H1 (cell line): Measurements from ENCODE around the gene CRKL. TPM values are rescaled to one million over a fixed set of nuclear protein-coding genes. Genes with fewer than 3 reads are reported as not detected.

Source experiments
- CTCF ChIA-PET: fragments of 300-600 bp; sonication (Branson Sonifier 250); formaldehyde crosslinking; loops from one replicate; lab custom pipeline; 2021; ENCODE audit not compliant: partially characterized antibody; lab: Charles Lee
- POLR2A ChIA-PET: fragments of 300-600 bp; sonication (Branson Sonifier 250); formaldehyde crosslinking; loops from one replicate; lab custom pipeline; 2021; ENCODE audit warnings: inconsistent platforms; ENCODE audit not compliant: partially characterized antibody; lab: Charles Lee
- DNase-seq, 2 experiments: peaks; one replicate each; pipeline versions ENCODE4 v3.0.0 to v3.0.0-alpha.2; 2010 to 2022; ENCODE audit warnings: low spot score in 2 of 2, low read depth in 1 of 2, mixed read lengths in 1 of 2
- FAIRE-seq: peaks from 2 replicates; lab custom pipeline; 2011; peaks lifted over from hg19 to GRCh38; lab: Jason Lieb, UNC
- H2AFZ ChIP-seq: 2 replicates; pipeline ENCODE4 v1.8.1; 2012; ENCODE audit warnings: low read length, inconsistent platforms
- H2AK5ac ChIP-seq: 2 replicates; pipeline ENCODE4 v1.6.1; 2013; ENCODE audit warnings: low read depth, low read length
- H2BK120ac ChIP-seq: replicated peaks from 2 replicates; pipeline ENCODE3; 2013; ENCODE audit warnings: low read depth, low read length, inconsistent platforms
- H2BK12ac ChIP-seq: 2 replicates; pipeline ENCODE4 v1.6.1; 2013; ENCODE audit warnings: low read depth, low read length
- H2BK15ac ChIP-seq: 2 replicates; pipeline ENCODE4 v1.6.1; 2013; ENCODE audit warnings: low read length
- H2BK20ac ChIP-seq: 2 replicates; pipeline ENCODE4 v1.6.1; 2013; ENCODE audit warnings: low read length
- H2BK5ac ChIP-seq: 2 replicates; pipeline ENCODE4 v1.6.1; 2013; ENCODE audit warnings: low read depth, low read length
- H3K14ac ChIP-seq: 2 replicates; pipeline ENCODE4 v1.6.1; 2013; ENCODE audit warnings: inconsistent platforms; ENCODE audit not compliant: insufficient read length
- H3K18ac ChIP-seq: 2 replicates; pipeline ENCODE4 v1.6.1; 2013; ENCODE audit warnings: low read length; ENCODE audit errors: extremely low read depth
- H3K23ac ChIP-seq: 2 replicates; pipeline ENCODE4 v1.6.1; 2013; ENCODE audit warnings: inconsistent platforms; ENCODE audit not compliant: insufficient read length
- H3K23me2 ChIP-seq: 2 replicates; pipeline ENCODE4 v1.6.1; 2013; ENCODE audit warnings: low read depth, low read length
- H3K27ac ChIP-seq: 2 replicates; pipeline ENCODE4 v1.6.1; 2011; ENCODE audit warnings: low read depth, low read length, inconsistent platforms
- H3K27me3 ChIP-seq, 4 experiments: replicated peaks in 1 of 4; 1 replicate in 1 of 4; 2 replicates in 3 of 4; pipeline versions ENCODE4 v1.6.1 to v1.8.1; 2011 to 2013; ENCODE audit warnings: low read length in 3 of 4, mild to moderate bottlenecking in 3 of 4, inconsistent platforms in 2 of 4, mixed read lengths in 2 of 4, moderate library complexity in 1 of 4; ENCODE audit not compliant: control insufficient read depth in 3 of 4, insufficient read depth in 3 of 4; ENCODE audit errors: extremely low read depth in 1 of 4
- H3K36me3 ChIP-seq, 4 experiments: 2 replicates each; pipeline versions ENCODE4 v1.6.1 to v1.8.1; 2011 to 2013; ENCODE audit warnings: mild to moderate bottlenecking in 4 of 4, low read length in 3 of 4, moderate library complexity in 2 of 4, control low read depth in 1 of 4, inconsistent platforms in 1 of 4; ENCODE audit not compliant: insufficient read depth in 4 of 4, control insufficient read depth in 2 of 4
- H3K4ac ChIP-seq: replicated peaks from 2 replicates; pipeline ENCODE3; 2013; ENCODE audit warnings: low read length, low read depth, mixed read lengths, inconsistent platforms; ENCODE audit not compliant: insufficient read length
- H3K4me1 ChIP-seq, 4 experiments: replicated peaks in 1 of 4; 1 replicate in 1 of 4; 2 replicates in 3 of 4; pipeline versions ENCODE4 v1.6.1 to v1.8.1; 2011 to 2013; ENCODE audit warnings: low read length in 3 of 4, inconsistent platforms in 2 of 4, mixed read lengths in 1 of 4; ENCODE audit not compliant: insufficient read depth in 4 of 4, control insufficient read depth in 3 of 4
- H3K4me2 ChIP-seq, 2 experiments: 2 replicates each; pipeline versions ENCODE4 v1.6.1 to v1.8.1; 2011 to 2013; ENCODE audit warnings: low read depth in 2 of 2, low read length in 2 of 2, control low read depth in 1 of 2, inconsistent platforms in 1 of 2, mild to moderate bottlenecking in 1 of 2; ENCODE audit not compliant: insufficient read depth in 1 of 2
- H3K4me3 ChIP-seq, 4 experiments: fragments of 200-600, 300-600 bp in 1 of 4; sonication (generic), shearing (Covaris generic), sonication (Bioruptor Twin) in 1 of 4; 2 replicates each; pipeline versions ENCODE4 v1.5.1 to v1.8.1; 2011 to 2016; ENCODE audit warnings: low read length in 4 of 4, low read depth in 3 of 4, control low read depth in 2 of 4, inconsistent platforms in 2 of 4, mild to moderate bottlenecking in 2 of 4, mixed read lengths in 1 of 4, moderate library complexity in 1 of 4; ENCODE audit not compliant: insufficient read depth in 2 of 4; ENCODE audit errors: extremely low read depth in 1 of 4
- H3K56ac ChIP-seq: replicated peaks from 2 replicates; pipeline ENCODE3; 2013; ENCODE audit warnings: low read depth, mild to moderate bottlenecking, mixed read lengths, low read length, inconsistent platforms; ENCODE audit not compliant: insufficient read length
- H3K79me1 ChIP-seq: 2 replicates; pipeline ENCODE4 v1.6.1; 2013; ENCODE audit warnings: low read depth, low read length, control low read depth
- H3K79me2 ChIP-seq, 2 experiments: 2 replicates each; pipeline versions ENCODE4 v1.6.1 to v1.8.1; 2012 to 2013; ENCODE audit warnings: low read length in 2 of 2, mild to moderate bottlenecking in 2 of 2, inconsistent platforms in 1 of 2; ENCODE audit not compliant: insufficient read depth in 2 of 2, control insufficient read depth in 1 of 2
- H3K9ac ChIP-seq, 4 experiments: replicated peaks in 1 of 4; 1 replicate in 1 of 4; 2 replicates in 3 of 4; pipeline versions ENCODE4 v1.6.1 to v1.8.1; 2011 to 2013; ENCODE audit warnings: low read depth in 3 of 4, low read length in 3 of 4, control low read depth in 2 of 4, mild to moderate bottlenecking in 2 of 4, moderate library complexity in 2 of 4, inconsistent platforms in 1 of 4; ENCODE audit errors: extremely low read depth in 1 of 4
- H3K9me3 ChIP-seq, 2 experiments: 2 replicates each; pipeline versions ENCODE4 v1.6.1 to v1.8.1; 2012 to 2013; ENCODE audit warnings: mild to moderate bottlenecking in 2 of 2, moderate library complexity in 2 of 2, control low read depth in 1 of 2, inconsistent platforms in 1 of 2, low read depth in 1 of 2, low read length in 1 of 2, mixed read lengths in 1 of 2; ENCODE audit not compliant: insufficient read depth in 2 of 2
- H4K20me1 ChIP-seq, 2 experiments: replicated peaks in 1 of 2; 2 replicates each; pipeline versions ENCODE3 to v1.8.1; 2011 to 2013; ENCODE audit warnings: inconsistent platforms in 2 of 2, low read length in 2 of 2, mild to moderate bottlenecking in 1 of 2; ENCODE audit not compliant: insufficient read depth in 2 of 2, control insufficient read depth in 1 of 2
- H4K5ac ChIP-seq: 2 replicates; pipeline ENCODE4 v1.6.1; 2013; ENCODE audit warnings: low read length, low read depth, mixed read lengths, inconsistent platforms; ENCODE audit not compliant: insufficient read length
- H4K8ac ChIP-seq: 2 replicates; pipeline ENCODE4 v1.8.0; 2013; ENCODE audit warnings: mild to moderate bottlenecking, moderate library complexity, low read length, inconsistent platforms; ENCODE audit not compliant: insufficient read depth; ENCODE audit errors: extremely low read depth
- H4K91ac ChIP-seq: replicated peaks from 2 replicates; pipeline ENCODE3; 2013; ENCODE audit warnings: low read length, mixed read lengths, inconsistent platforms; ENCODE audit not compliant: insufficient read length
- BACH1 ChIP-seq: IDR thresholded peaks from 2 replicates; pipeline ENCODE4 v1.6.1; 2012; ENCODE audit warnings: low read length, improper control_type of control experiment
- BRCA1 ChIP-seq: IDR thresholded peaks from 2 replicates; pipeline ENCODE4 v1.6.1; 2012; ENCODE audit warnings: low read depth, low read length, improper control_type of control experiment
- KDM5A ChIP-seq: fragments of 200-600 bp; IDR thresholded peaks from 2 replicates; pipeline ENCODE4 v1.7.1; 2012; ENCODE audit warnings: mild to moderate bottlenecking, low read length, inconsistent platforms, mixed read lengths
- MAFK ChIP-seq: IDR thresholded peaks from 2 replicates; pipeline ENCODE4 v1.6.1; 2012; ENCODE audit warnings: low read depth, mild to moderate bottlenecking, improper control_type of control experiment, low read length
- NANOG ChIP-seq: IDR thresholded peaks from 2 replicates; pipeline ENCODE4 v1.6.1; 2011; ENCODE audit warnings: low read length, low read depth, mild to moderate bottlenecking, inconsistent platforms; ENCODE audit not compliant: insufficient read depth, poor library complexity, severe bottlenecking
- POU5F1 ChIP-seq: IDR thresholded peaks from 2 replicates; pipeline ENCODE4 v1.6.1; 2011; ENCODE audit warnings: low read depth, mild to moderate bottlenecking, low read length, moderate library complexity
- SIRT6 ChIP-seq: IDR thresholded peaks from one replicate; pipeline ENCODE4 v1.7.1; 2012; ENCODE audit warnings: low read length, inconsistent platforms
- SP1 ChIP-seq: IDR thresholded peaks from 2 replicates; pipeline ENCODE4 v1.6.1; 2011; ENCODE audit warnings: low read depth, low read length
- TCF12 ChIP-seq: IDR thresholded peaks from 2 replicates; pipeline ENCODE4 v1.6.1; 2011; ENCODE audit warnings: low read depth, mild to moderate bottlenecking, low read length
- YY1 ChIP-seq: IDR thresholded peaks from 2 replicates; pipeline ENCODE4 v1.6.1; 2011; ENCODE audit warnings: low read depth, mild to moderate bottlenecking, low read length
- WGBS, 2 experiments: shearing (Covaris generic) in 1 of 2; methylation state at CpG; one replicate each; pipeline versions ENCODE4 v1.1.6 to v1.1.7; 2013 to 2015; ENCODE audit warnings: low lambda C conversion rate in 2 of 2, mixed read lengths in 2 of 2, inconsistent platforms in 1 of 2, low coverage in 1 of 2, missing lambda C conversion rate in 1 of 2; ENCODE audit not compliant: insufficient replicate concordance in 2 of 2, insufficient coverage in 1 of 2, insufficient read length in 1 of 2; ENCODE audit errors: extremely low coverage in 1 of 2, missing lambda C conversion rate in 1 of 2; 5-methylcytosine and 5-hydroxymethylcytosine counted together
- polyA plus RNA-seq, 7 experiments: library from polyadenylated mRNA; depleted of rRNA in 3 of 7; stranded (reverse) in 5 of 7; unstranded in 2 of 7; fragments of >200 nt in 5 of 7; fragments of 200-250 nt in 2 of 7; gene quantifications; 1 replicate in 5 of 7; 2 replicates in 1 of 7; 4 replicates in 1 of 7; pipeline versions ENCODE4 v1.2.1 to v1.2.3, GENCODE V29; 2011 to 2013; ENCODE audit warnings: missing spikeins in 2 of 7, mixed read lengths in 2 of 7
- total RNA-seq: library from RNA; stranded (reverse); fragmentation: NEBNext Ultra II Directional; extraction: Animal tissue kit (Norgen Biotek cat#: 25700); gene quantifications from 2 replicates; pipeline ENCODE4 v1.2.1, GENCODE V29; 2021
- TF ChIP-seq, protein P1 (sequence below), 3 experiments: IDR thresholded peaks; 1 replicate in 2 of 3; 2 replicates in 1 of 3; pipeline versions ENCODE4 v1.5.1 to v1.6.1; 2011; ENCODE audit warnings: low read length in 3 of 3, mild to moderate bottlenecking in 3 of 3, inconsistent platforms in 2 of 3, low read depth in 1 of 3, moderate library complexity in 1 of 3; ENCODE audit not compliant: insufficient read depth in 1 of 3; ENCODE audit errors: control extremely low read depth in 1 of 3

The CRKL gene
- total and polyA plus RNA-seq, 2 of the 8 experiments (the other 6 are each of a cell fraction or from before 2014, with no cell fraction given), result 34.5 to 94.5 TPM

DNA sequence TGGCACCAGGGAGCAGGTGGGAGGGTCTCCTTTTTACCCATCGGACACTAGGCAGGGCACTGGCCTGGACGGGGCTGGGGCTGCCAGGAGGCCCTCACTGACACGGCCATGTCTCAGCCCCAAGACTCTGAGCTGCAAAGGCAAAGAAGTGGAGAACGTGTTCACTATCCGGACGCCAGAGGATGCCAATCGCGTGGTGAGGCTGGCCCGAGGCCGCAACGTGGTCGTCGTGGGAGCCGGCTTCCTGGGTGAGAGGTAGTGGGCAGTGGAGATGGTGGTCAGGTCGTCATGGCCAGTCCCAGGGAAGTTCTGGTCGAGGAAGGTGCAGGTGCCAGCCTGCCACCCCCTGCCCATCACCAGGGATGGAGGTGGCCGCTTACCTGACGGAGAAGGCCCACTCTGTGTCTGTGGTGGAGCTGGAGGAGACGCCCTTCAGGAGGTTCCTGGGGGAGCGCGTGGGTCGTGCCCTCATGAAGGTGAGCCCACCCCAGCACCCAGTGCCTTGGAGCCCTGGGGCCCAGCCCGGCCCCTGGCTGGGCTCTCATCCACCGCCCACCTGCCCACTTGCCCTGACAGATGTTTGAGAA, 59.2 kb downstream of the CRKL start:
- no peak overlapping the region for H3K4me3 ChIP-seq

More for the DNA sequence above, 59.2 kb downstream of the CRKL start:
- Histone ChIP-seq H3K14ac (no peak overlapping the region), H4K91ac (no peak overlapping the region), H2BK5ac (no peak overlapping the region), H4K20me1 (peaks cover 1 to 2% of the 10 kb centered on the region in 2 experiments), H4K8ac (no peak overlapping the region; the same call in 1 of the 2 replicates), H3K27me3 (peaks cover 0 to 17% (median 7%) of the 10 kb centered on the region in 4 experiments; a peak in 3 of 7 replicates)
- no peak for TF ChIP-seq BACH1
- TF ChIP-seq SP1, result no peak
- TF ChIP-seq MAFK, result no peak
- no peak for TF ChIP-seq SIRT6
- no peak for TF ChIP-seq NANOG
- no peak for TF ChIP-seq BRCA1
- TF ChIP-seq POU5F1, result no peak
- no peak for TF ChIP-seq TCF12
- TF ChIP-seq, protein P1, sequence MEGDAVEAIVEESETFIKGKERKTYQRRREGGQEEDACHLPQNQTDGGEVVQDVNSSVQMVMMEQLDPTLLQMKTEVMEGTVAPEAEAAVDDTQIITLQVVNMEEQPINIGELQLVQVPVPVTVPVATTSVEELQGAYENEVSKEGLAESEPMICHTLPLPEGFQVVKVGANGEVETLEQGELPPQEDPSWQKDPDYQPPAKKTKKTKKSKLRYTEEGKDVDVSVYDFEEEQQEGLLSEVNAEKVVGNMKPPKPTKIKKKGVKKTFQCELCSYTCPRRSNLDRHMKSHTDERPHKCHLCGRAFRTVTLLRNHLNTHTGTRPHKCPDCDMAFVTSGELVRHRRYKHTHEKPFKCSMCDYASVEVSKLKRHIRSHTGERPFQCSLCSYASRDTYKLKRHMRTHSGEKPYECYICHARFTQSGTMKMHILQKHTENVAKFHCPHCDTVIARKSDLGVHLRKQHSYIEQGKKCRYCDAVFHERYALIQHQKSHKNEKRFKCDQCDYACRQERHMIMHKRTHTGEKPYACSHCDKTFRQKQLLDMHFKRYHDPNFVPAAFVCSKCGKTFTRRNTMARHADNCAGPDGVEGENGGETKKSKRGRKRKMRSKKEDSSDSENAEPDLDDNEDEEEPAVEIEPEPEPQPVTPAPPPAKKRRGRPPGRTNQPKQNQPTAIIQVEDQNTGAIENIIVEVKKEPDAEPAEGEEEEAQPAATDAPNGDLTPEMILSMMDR (IDR thresholded peaks at IDR 0.05; ENCODE audit: control extremely low read depth in 1 of 3, insufficient read depth in 1 of 3, low read depth in 1 of 3, low read length in 3 of 3), result no peak
- no peak for TF ChIP-seq YY1
- TF ChIP-seq KDM5A, result no peak
- TF ChIP-seq, all 59 proteins: peak for 0
- H2BK12ac ChIP-seq, result no peak overlapping the region
- no peak overlapping the region for H2BK20ac ChIP-seq
- H3K18ac ChIP-seq, result no peak overlapping the region
- H3K27ac ChIP-seq, result no peak overlapping the region
- H2AK5ac ChIP-seq, result no peak overlapping the region
- H4K5ac ChIP-seq, result no peak overlapping the region
- no peak overlapping the region for H2BK120ac ChIP-seq
- no peak overlapping the region for H3K4me2 ChIP-seq
- H3K36me3 ChIP-seq, result no peaks in the 10 kb centered on the region
- H3K23ac ChIP-seq, result no peak overlapping the region
- H3K79me2 ChIP-seq, result no peaks in the 10 kb centered on the region
- H3K4me1 ChIP-seq, result peaks cover 2 to 18% (median 9%) of the 10 kb centered on the region in 4 experiments
- WGBS, 2 experiments, result 84% methylated on average over 24 of the region's 24 CpGs; no CpG with 5 or more reads in 1 of the 2 experiments
- DNase-seq (no peak), FAIRE-seq (no peak)
- 0 out of 2 replicates have a peak, but pooled peaks cover 3% of the 10 kb centered on the region for H3K23me2 ChIP-seq
- ChIA-PET POLR2A (interaction anchor here (0.9 to 3.0 kb wide), 2 partner anchors 19 kb away, joined by 3 to 7 read pairs; no protein-coding TSS in a partner anchor), CTCF (interaction anchor here (0.8 to 10.9 kb wide), 7 partner anchors 9 to 126 kb away, joined by 3 to 115 read pairs (median 6); partner anchors contain the start of gene AIFM3)
- no peak overlapping the region for H2BK15ac ChIP-seq
- H3K9me3 ChIP-seq, result peaks cover 11 to 17% of the 10 kb centered on the region in 2 experiments
- H3K56ac ChIP-seq, result no peak overlapping the region
- no peak overlapping the region for H3K9ac ChIP-seq
- H2AFZ ChIP-seq, result no peak overlapping the region
- H3K4ac ChIP-seq, result no peak overlapping the region
- H3K79me1 ChIP-seq, result no peaks in the 10 kb centered on the region
